HG03457 (cell line): ENCODE results near the gene PCGF3.
"Not testable (repeated sequence)": the region's sequence is repeated elsewhere in the genome, so short reads cannot be mapped to it uniquely, and the experiment has no call there.

Experiments
- ATAC-seq: cut with Tn5 transposase; IDR thresholded peaks from one replicate; pipeline ENCODE4 v1.9.1; 2021; ENCODE audit warnings: moderate number of reproducible peaks; ENCODE audit not compliant: unreplicated experiment

Gene PCGF3

GRCh38 chr4:703336-704197, 2.1 kb upstream of the PCGF3 start:
- ATAC-seq, result no peak

DNA sequence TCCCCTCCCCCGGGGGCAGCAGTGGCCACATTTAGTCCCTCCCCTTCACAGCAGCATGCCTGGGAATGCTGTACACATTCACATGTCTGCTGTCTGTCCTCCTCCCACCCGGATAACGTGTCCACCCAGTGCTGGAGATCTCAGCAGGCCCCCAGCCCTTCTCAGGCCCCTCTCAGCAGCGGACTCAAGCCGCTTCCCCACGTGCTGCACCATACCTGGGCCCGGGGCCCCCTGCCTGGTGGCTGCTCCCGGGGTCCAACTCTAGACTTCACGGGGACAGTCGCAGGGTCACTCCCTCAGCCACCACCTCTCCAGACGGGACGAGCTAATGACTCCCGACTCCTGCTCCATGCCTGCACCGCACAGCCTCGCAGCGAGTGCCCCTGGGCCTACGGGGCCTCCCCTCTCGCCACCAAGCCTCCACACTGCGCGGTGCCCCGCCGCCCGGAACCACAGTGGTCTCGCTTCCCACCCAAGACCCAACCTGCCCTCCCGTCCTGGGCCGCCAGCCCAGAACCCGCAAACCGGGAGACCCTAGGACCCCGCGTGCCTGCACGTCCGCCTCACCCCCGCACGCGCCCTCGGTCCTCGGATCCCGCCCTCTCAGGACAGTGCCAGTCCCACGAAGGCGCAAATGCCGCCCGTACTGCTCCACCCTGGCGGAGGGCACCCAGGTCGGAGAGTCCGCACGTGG, 1.3 kb upstream of the PCGF3 start:
- no peak for ATAC-seq

DNA sequence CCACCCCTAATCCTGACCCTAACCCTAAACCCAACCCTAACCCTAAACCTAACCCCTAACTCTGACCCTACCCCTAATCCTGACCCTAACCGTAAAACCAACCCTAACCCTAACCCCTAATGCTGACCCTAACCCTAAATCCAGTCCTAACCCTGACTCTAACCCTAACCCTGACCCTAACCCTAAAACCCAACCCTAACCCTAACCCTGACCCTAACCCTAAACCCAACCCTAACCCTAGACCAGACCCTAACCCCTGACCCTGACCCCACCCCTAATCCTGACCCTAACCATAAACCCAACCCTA, 708 bp upstream of the PCGF3 start:
- ATAC-seq, result no peak

DNA sequence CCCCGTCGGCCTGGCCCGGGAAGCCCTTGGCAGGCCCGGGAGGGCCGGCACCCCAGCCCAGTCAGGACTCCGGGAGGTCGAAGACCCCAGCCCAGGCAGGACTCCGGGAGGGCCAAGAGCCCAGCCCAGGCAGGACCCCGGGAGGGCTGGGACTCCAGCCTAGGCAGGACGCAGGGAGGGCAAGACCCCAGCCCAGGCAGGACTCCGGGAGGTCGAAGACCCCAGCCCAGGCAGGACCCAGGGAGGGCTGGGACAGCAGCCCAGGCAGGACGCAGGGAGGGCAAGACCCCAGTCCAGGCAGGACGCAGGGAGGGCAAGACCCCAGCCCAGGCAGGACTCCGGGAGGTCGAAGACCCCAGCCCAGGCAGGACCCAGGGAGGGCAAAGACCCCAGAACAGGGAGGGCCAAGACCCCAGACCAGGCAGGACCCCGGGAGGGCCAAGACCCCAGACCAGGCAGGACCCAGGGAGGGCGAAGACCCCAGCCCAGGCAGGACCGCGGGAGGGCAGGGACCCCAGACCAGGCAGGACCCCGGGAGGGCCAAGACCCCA, 526 bp downstream of the PCGF3 start:
- ATAC-seq, result not testable (repeated sequence)

DNA sequence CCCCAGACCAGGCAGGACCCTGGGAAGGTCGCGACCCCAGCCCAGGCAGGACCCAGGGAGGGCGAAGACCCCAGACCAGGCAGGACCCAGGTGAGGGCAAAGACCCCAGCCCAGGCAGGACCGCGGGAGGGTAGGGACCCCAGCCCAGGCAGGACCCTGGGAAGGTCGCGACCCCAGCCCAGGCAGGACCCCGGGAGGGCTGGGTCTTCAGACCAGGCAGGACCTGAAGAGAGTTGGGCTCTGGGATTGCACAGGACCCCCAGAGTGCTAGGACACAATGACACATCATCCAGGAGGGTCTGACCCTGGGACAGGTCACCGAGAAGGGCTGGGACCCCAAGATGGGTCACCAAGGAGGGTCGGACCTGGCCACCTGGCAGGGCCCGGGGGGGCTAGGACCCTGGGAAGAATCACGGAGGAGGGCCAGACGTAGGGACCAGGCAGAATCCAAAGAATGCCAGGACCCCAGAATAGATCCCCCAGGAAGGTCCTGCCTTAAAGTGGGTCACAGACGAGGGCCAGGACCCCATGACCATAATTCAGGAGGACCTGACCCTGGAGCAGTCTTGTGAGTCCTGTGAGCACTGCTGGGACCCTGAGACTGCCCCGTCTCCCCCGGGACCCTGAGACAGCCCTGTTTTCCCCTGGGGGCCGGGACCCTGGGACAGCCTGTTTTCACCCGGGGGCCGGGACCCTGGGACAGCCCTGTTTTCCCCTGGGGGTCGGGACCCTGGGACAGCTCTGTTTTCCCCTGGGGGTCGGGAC, 1.4 kb downstream of the PCGF3 start:
- no peak for ATAC-seq

DNA sequence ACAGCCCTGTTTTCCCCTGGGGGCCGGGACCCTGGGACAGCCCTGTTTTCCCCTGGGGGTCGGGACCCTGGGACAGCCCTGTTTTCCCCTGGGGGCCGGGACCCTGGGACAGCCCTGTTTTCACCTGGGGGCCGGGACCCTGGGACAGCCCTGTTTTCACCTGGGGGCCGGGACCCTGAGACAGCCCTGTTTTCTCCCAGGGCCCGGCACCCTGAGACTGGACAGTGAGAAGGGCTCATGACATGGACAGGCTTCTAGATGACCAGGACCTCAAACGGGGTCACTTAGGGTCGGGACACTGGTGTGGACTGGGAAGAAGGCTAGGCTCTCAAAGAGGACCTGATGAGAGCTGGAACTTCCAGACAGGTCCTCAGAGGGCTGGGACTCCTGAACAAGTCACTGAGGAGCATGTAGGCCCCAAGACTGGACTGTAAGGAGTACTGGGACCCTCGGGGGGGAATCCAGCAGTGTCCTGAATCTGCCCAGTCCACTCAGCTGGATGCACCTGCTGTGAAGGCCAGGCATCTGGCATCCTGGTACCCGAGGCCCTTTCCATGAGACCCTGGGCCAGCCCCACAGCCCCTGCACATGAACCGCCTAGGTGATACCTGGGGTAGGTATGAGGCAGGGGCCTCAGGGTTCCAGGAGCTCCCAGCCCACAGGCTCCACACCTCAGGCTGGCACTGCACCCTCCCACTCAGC, 2.4 kb downstream of the PCGF3 start:
- ATAC-seq, result no peak

GRCh38 chr4:708631-708933, 3.0 kb downstream of the PCGF3 start:
- no peak for ATAC-seq

GRCh38 chr4:709348-709747, 3.7 kb downstream of the PCGF3 start:
- no peak for ATAC-seq

DNA sequence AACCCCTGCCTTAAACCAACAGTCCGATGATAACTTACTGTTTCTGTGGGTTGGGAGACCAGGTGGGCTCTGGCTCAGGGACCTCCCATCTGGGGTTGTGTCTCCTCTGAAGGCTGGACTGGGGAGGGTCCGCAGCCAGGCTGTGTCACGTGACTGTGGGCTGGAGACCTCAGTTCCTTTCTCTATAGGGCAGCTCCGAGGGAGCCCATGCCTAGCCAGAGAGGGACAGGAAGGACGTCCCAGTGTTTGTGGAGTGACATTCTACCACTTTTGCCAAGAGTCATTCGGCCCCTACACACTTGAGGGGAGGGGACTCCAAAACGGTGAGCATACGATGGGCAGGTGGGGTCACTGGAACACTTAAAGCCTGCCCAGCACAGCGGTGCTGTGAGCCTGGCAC, 4.5 kb downstream of the PCGF3 start:
- ATAC-seq, result no peak

GRCh38 chr4:710916-711315, 5.3 kb downstream of the PCGF3 start:
- ATAC-seq, result no peak

DNA sequence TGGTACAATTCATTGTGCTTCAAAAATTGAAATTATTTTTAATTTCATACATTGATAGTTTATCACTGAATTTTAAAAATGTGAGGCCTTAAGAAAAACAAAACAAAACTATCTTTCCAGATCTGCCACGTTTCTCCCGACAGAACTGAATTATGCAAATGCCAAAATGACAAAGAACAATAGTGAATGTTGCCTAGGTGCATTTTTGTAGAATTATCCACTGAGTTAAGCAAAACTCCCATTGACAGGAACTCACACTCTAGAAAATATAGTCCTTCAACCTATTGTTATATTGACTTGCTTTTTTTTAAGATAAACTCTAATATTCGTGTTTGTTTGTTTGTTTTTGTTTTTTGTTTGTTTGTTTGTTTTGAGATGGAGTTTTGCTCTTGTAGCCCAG, 6.5 kb downstream of the PCGF3 start:
- no peak for ATAC-seq

GRCh38 chr4:712916-713632, 7.4 kb downstream of the PCGF3 start:
- no peak for ATAC-seq

- no peak for ATAC-seq
Measured at GRCh38 chr4:714087-714486, 8.5 kb downstream of the PCGF3 start.

DNA sequence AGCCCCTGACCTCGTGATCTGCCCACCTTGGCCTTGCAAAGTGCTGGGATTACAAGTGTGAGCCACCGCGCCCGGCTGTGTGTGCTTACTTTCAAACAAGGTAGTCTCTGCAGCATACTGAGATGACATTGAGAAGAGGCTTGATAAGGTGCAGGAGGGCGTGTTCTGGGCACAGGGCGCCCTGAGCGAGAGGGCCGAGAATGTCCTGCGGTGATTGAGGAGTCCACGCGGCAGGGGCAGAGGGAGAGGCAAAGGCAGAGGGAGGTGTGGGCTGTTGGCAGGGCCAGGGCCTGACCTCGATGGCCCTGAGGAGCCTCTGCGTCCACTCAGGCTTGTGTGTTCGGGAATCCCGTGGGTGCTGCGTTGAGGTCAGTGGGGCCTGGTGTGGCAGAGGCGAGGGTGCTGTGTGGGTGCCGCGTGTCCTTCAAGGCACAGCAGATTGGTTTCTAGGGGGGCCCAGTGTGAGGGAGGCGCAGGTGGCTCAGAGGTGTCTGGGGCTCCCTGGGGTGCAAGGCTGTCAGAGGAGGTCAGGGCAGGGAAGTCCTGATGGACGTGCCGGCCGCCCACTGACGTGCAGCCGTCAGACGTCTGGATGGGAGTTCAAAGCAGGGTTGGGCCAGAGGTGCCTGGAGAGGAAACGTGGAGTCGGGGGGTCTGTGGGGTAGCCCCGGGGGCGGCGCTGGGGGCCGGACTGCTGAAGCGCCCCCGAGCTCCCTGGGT, 12.1 kb downstream of the PCGF3 start:
- no peak for ATAC-seq

- ATAC-seq, result no peak
Measured at GRCh38 chr4:718460-718859, 12.8 kb downstream of the PCGF3 start.

GRCh38 chr4:720111-720860, 14.7 kb downstream of the PCGF3 start:
- no peak for ATAC-seq

GRCh38 chr4:721261-722168, 15.9 kb downstream of the PCGF3 start:
- ATAC-seq, result no peak

GRCh38 chr4:722169-722725, 16.6 kb downstream of the PCGF3 start:
- no peak for ATAC-seq
